Measurements from ENCODE around the gene FXYD6. TPM values are rescaled to one million over a fixed set of nuclear protein-coding genes. Genes with fewer than 3 reads are reported as not detected.

The FXYD6 gene
- total RNA-seq, 1 experiment from 2014 or later: 1.0 TPM

- H3K4me3 Mint-ChIP-seq (ENCODE audit: unreplicated experiment): no peak overlapping the region
- Histone ChIP-seq H3K9me3 (peaks cover 5% of the 10 kb centered on the region; the same call in 1 of the 2 replicates), H3K4me3 (ENCODE audit: low read depth, low read length) (no peak overlapping the region), H3K36me3 (ENCODE audit: control insufficient read depth, insufficient read depth, low read length) (no peaks in the 10 kb centered on the region), H3K27me3 (replicated peaks; ENCODE audit: control insufficient read depth, insufficient read depth, low read length) (peaks cover 4% of the 10 kb centered on the region; the same call in 1 of the 2 replicates), H3K4me1 (no peaks in the 10 kb centered on the region)
- peaks cover 24% of the 10 kb centered on the region for H3K27me3 Mint-ChIP-seq (ENCODE audit: insufficient read depth, unreplicated experiment)
- intact Hi-C loops (cut with micrococcal nuclease; ENCODE audit: unreplicated experiment): no loop called here
- no peak for DNase-seq
- peaks cover 13% of the 10 kb centered on the region for H3K9me3 Mint-ChIP-seq (ENCODE audit: unreplicated experiment)
- ChIA-PET CTCF (interaction anchor here (1.1 to 1.5 kb wide), 2 partner anchors 77 to 95 kb away, joined by 3 read pairs; partner anchors contain the start of gene TMPRSS13), POLR2A (no interaction called here)
- no peaks in the 10 kb centered on the region for H3K4me1 Mint-ChIP-seq (ENCODE audit: low read depth, unreplicated experiment)
- BruUV-seq (replicated peaks): no TSS peak
- H3K36me3 Mint-ChIP-seq (ENCODE audit: insufficient read depth, unreplicated experiment): no peaks in the 10 kb centered on the region
- no peak for TF ChIP-seq CTCF (IDR thresholded peaks at IDR 0.05; ENCODE audit: insufficient read depth in 1 of 2, low read depth in 1 of 2, low read length in 1 of 2, severe bottlenecking in 1 of 2, unreplicated experiment in 1 of 2)
- H3K27ac Mint-ChIP-seq (ENCODE audit: unreplicated experiment): no peak overlapping the region
Observed at GRCh38 chr11:117852309-117852708, 24.1 kb downstream of the FXYD6 start.

DNA sequence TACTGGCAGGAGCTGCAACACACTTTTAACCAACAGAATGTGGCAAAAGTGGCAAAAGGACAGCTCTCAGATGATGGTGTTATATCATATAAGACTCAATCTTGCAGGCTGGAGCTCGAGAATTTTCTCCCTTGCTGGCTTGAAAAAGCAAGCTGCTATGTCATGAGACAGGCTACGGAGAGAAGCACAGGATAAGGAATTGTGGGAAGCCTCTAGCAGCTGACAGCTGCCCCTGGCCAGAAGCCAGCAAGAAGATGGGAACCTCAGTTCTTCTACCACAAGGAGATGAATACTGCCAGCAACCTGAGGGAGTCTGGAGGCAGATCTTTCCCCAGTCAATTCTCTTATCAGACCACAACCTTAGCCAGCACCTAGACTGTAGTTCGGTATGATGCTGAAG, 24.6 kb downstream of the FXYD6 start:
- CTCF ChIA-PET: interaction anchor here (1.1 to 1.5 kb wide), 2 partner anchors 77 to 95 kb away, joined by 3 read pairs; partner anchors contain the start of gene TMPRSS13

DNA sequence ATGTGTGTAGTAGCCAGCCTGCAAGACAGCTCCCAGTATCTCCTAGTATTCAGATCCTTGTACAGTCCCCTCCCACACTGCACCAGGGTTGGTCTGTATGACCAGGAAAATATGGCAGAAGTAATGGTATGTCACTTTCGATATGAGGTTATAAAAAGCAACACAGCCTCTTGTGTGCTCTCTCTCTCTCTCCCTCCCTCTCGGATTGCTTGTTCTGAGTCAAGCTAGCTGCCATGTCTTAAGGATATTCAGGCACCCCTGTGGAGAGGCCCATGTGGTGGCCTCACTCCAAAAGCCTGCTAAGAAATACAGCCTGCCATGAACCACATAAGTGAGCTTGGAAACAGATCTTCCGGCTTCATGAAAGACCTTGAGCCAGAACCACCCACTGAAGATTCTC, 25.4 kb downstream of the FXYD6 start:
- TF ChIP-seq CTCF (IDR thresholded peaks at IDR 0.05; ENCODE audit: insufficient read depth in 1 of 2, low read depth in 1 of 2, low read length in 1 of 2, severe bottlenecking in 1 of 2, unreplicated experiment in 1 of 2): no peak
- CTCF ChIA-PET: interaction anchor here (1.1 to 1.5 kb wide), 2 partner anchors 78 to 96 kb away, joined by 3 read pairs; partner anchors contain the start of gene TMPRSS13
- no peaks in the 10 kb centered on the region for H3K36me3 ChIP-seq (ENCODE audit: control insufficient read depth, insufficient read depth, low read length)
- Mint-ChIP-seq H3K4me1 (ENCODE audit: low read depth, unreplicated experiment) (no peaks in the 10 kb centered on the region), H3K4me3 (ENCODE audit: unreplicated experiment) (no peak overlapping the region), H3K27me3 (ENCODE audit: insufficient read depth, unreplicated experiment) (peaks cover 18% of the 10 kb centered on the region), H3K36me3 (ENCODE audit: insufficient read depth, unreplicated experiment) (no peaks in the 10 kb centered on the region), H3K27ac (ENCODE audit: unreplicated experiment) (no peak overlapping the region), H3K9me3 (ENCODE audit: unreplicated experiment) (peaks cover 13% of the 10 kb centered on the region)
- H3K4me3 ChIP-seq (ENCODE audit: low read depth, low read length): no peak overlapping the region
- no TSS peak for BruUV-seq (replicated peaks)
- no peak for DNase-seq
- H3K9me3 ChIP-seq: peaks cover 5% of the 10 kb centered on the region; the same call in 1 of the 2 replicates
- POLR2A ChIA-PET: no interaction called here
- intact Hi-C loops (cut with micrococcal nuclease; ENCODE audit: unreplicated experiment): no loop called here
- no peaks in the 10 kb centered on the region for H3K4me1 ChIP-seq
- H3K27me3 ChIP-seq (replicated peaks; ENCODE audit: control insufficient read depth, insufficient read depth, low read length): 0 out of 2 replicates have a peak, but pooled peaks cover 4% of the 10 kb centered on the region

More for the DNA sequence above, 24.6 kb downstream of the FXYD6 start:
- no peaks in the 10 kb centered on the region for H3K36me3 Mint-ChIP-seq (ENCODE audit: insufficient read depth, unreplicated experiment)
- no peak for TF ChIP-seq CTCF (IDR thresholded peaks at IDR 0.05; ENCODE audit: insufficient read depth in 1 of 2, low read depth in 1 of 2, low read length in 1 of 2, severe bottlenecking in 1 of 2, unreplicated experiment in 1 of 2)
- peaks cover 13% of the 10 kb centered on the region for H3K9me3 Mint-ChIP-seq (ENCODE audit: unreplicated experiment)
- DNase-seq: peak in 1 of 2 experiments; percentile 24
- H3K9me3 ChIP-seq: peaks cover 5% of the 10 kb centered on the region; the same call in 1 of the 2 replicates
- no peaks in the 10 kb centered on the region for H3K4me1 Mint-ChIP-seq (ENCODE audit: low read depth, unreplicated experiment)
- H3K4me3 ChIP-seq (ENCODE audit: low read depth, low read length): no peak overlapping the region
- H3K4me3 Mint-ChIP-seq (ENCODE audit: unreplicated experiment): no peak overlapping the region
- peaks cover 20% of the 10 kb centered on the region for H3K27me3 Mint-ChIP-seq (ENCODE audit: insufficient read depth, unreplicated experiment)
- no TSS peak for BruUV-seq (replicated peaks)
- no peaks in the 10 kb centered on the region for H3K4me1 ChIP-seq
- no peaks in the 10 kb centered on the region for H3K36me3 ChIP-seq (ENCODE audit: control insufficient read depth, insufficient read depth, low read length)
- intact Hi-C loops (cut with micrococcal nuclease; ENCODE audit: unreplicated experiment): no loop called here
- H3K27me3 ChIP-seq (replicated peaks; ENCODE audit: control insufficient read depth, insufficient read depth, low read length): peaks cover 4% of the 10 kb centered on the region; the same call in 1 of the 2 replicates
- POLR2A ChIA-PET: no interaction called here
- H3K27ac Mint-ChIP-seq (ENCODE audit: unreplicated experiment): no peak overlapping the region

Data from Caco-2 (cell line).